ENCODE results near the gene ADGRE3.

- TF ChIP-seq CTCF (conservative IDR thresholded peaks at IDR 0.05; ENCODE audit: low read length) (no peak), EZH2phosphoT487 (IDR thresholded peaks at IDR 0.05; ENCODE audit: borderline replicate concordance, low read depth, low read length) (no peak)
These were observed 98.3 kb downstream of the ADGRE3 start for GRCh38 chr19:14576363-14576762.

All from OCI-LY7 (cell line).